Germinal center (tissue), 1 donor: Measurements from ENCODE around the gene ZNF576.
A peak's percentile ranks its signal among the peaks of the same experiment; 100 is the strongest.
"Not testable (repeated sequence)": the region's sequence is repeated elsewhere in the genome, so short reads cannot be mapped to it uniquely, and the experiment has no call there.

Source experiments
- DNase-seq: peaks from one replicate; pipeline ENCODE4 v3.0.0; 2012; ENCODE audit warnings: mixed read lengths, low spot score

ZNF576 gene

GRCh38 chr19:43626838-43627237 is 30.4 kb downstream of the ZNF576 start:
- DNase-seq, result no peak

GRCh38 chr19:43628646-43629326 is 32.4 kb downstream of the ZNF576 start:
- DNase-seq, result no peak

GRCh38 chr19:43631491-43631890 is 35.1 kb downstream of the ZNF576 start:
- DNase-seq, result no peak

- DNase-seq, result no peak
These were observed 37.1 kb downstream of the ZNF576 start for GRCh38 chr19:43633520-43633919.

- DNase-seq, result no peak
These were observed 37.7 kb downstream of the ZNF576 start for GRCh38 chr19:43634068-43634467.

GRCh38 chr19:43634506-43634871 is 38.1 kb downstream of the ZNF576 start:
- no peak for DNase-seq

- no peak for DNase-seq
These were observed 38.6 kb downstream of the ZNF576 start for GRCh38 chr19:43634872-43635560.

- not testable (repeated sequence) for DNase-seq
These were observed 39.2 kb downstream of the ZNF576 start for GRCh38 chr19:43635561-43635940.

GRCh38 chr19:43636121-43636683 is 39.8 kb downstream of the ZNF576 start:
- no peak for DNase-seq

- no peak for DNase-seq
These were observed 42.0 kb downstream of the ZNF576 start for GRCh38 chr19:43638214-43638994.

- no peak for DNase-seq
These were observed 42.7 kb downstream of the ZNF576 start for GRCh38 chr19:43638995-43639518.

- DNase-seq, result peak; percentile 72
These were observed 43.4 kb downstream of the ZNF576 start, which contains the start of gene CADM4 for GRCh38 chr19:43639519-43640423. Gene CADM4 (minus strand): TSS chr19:43639850. CDS start chr19:43639790, 60 bp downstream.

- no peak for DNase-seq
These were observed 44.0 kb downstream of the ZNF576 start for GRCh38 chr19:43640424-43640757.

- DNase-seq, result no peak
These were observed 44.9 kb downstream of the ZNF576 start for GRCh38 chr19:43641333-43641732.

GRCh38 chr19:43642531-43642930 is 46.1 kb downstream of the ZNF576 start:
- DNase-seq, result no peak

GRCh38 chr19:43643326-43643725 is 46.9 kb downstream of the ZNF576 start:
- DNase-seq, result no peak

GRCh38 chr19:43644181-43644580 is 47.8 kb downstream of the ZNF576 start:
- no peak for DNase-seq

GRCh38 chr19:43648633-43649032 is 52.2 kb downstream of the ZNF576 start:
- DNase-seq, result no peak

GRCh38 chr19:43649514-43649913 is 53.1 kb downstream of the ZNF576 start:
- no peak for DNase-seq

- not testable (repeated sequence) for DNase-seq
These were observed 53.9 kb downstream of the ZNF576 start for GRCh38 chr19:43650276-43650675.
